Type B pancreatic cell (in vitro differentiated cells): ENCODE data around the gene RPTOR. TPM values are rescaled to one million over a fixed set of nuclear protein-coding genes. Genes with fewer than 3 reads are reported as not detected.

Experiments
- DNase-seq: peaks from one replicate; pipeline ENCODE4 v3.0.0; 2021; ENCODE audit warnings: mixed read lengths; ENCODE audit not compliant: unreplicated experiment; ENCODE audit errors: extremely low spot score
- H3K27ac Mint-ChIP-seq: 2 replicates; pipeline ENCODE4 v1.8.0; 2021; ENCODE audit warnings: mild to moderate bottlenecking, mixed read lengths
- H3K27me3 Mint-ChIP-seq: 2 replicates; pipeline ENCODE4 v1.8.0; 2021; ENCODE audit warnings: mixed read lengths
- H3K36me3 Mint-ChIP-seq: 2 replicates; pipeline ENCODE4 v1.8.0; 2021; ENCODE audit warnings: mixed read lengths
- H3K4me1 Mint-ChIP-seq: one replicate; pipeline ENCODE4 v1.8.0; 2021; ENCODE audit warnings: mixed read lengths; ENCODE audit not compliant: unreplicated experiment
- H3K4me3 Mint-ChIP-seq: 2 replicates; pipeline ENCODE4 v1.8.0; 2021; ENCODE audit warnings: mild to moderate bottlenecking, mixed read lengths
- H3K9me3 Mint-ChIP-seq: 2 replicates; pipeline ENCODE4 v1.8.0; 2021; ENCODE audit warnings: mixed read lengths
- total RNA-seq: library from RNA; stranded (reverse); gene quantifications from 2 replicates; pipeline ENCODE4 v1.2.1, GENCODE V29; 2021; ENCODE audit warnings: low replicate concordance
- TF ChIP-seq, protein P1 (sequence below): fragments of 200-600 bp; sonication (generic); conservative IDR thresholded peaks from 2 replicates; pipeline ENCODE4 v1.5.0; 2021; ENCODE audit warnings: antibody characterized with exemption, mild to moderate bottlenecking

RPTOR gene
- total RNA-seq, 1 donor from 2014 or later, result 39.8 TPM

DNA sequence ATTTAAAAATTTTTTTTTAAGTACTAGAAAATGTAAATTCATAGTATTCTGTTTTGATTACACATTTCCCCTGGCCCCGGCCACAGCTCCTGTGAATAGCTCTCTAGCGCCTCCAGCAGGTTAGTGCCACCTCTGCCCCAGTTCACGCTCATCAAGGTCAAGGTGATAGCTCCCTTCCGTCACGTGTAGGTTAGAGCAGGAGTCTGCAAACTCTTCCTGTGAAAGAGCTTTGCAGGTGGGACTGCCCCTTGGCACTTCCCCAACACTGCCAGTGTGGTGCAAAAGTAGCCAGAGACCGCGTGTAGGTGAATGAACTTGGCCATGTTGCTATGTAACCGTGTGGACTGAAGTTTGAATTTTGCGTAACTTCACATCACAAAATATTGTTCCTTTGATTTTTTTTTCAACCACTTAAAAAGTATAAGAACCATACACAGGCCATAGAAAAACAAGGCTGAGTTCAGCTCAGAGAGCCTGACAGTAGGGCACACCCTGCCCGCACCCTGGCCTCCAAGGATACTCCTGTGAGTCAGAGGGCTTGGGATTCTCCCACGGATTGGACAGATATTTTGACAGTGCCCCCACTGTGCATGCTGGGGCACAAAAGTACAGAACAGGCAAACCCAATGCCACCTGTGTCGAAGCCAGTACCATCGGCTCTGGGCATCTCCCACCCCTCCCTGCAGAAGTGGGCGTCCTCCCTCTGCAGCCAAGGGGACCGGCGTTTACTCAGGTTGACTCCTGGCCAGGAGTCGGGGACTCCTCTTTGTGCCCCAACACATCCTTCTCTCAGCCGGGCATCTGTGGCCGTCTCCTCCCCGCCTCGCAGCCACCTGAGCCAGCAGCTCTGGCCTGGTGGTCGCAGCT, 355.0 kb downstream of the RPTOR start:
- H3K27me3 Mint-ChIP-seq, result no peaks in the 10 kb centered on the region
- no peak overlapping the region for H3K27ac Mint-ChIP-seq
- peaks cover 22% of the 10 kb centered on the region for H3K4me1 Mint-ChIP-seq
- no peak overlapping the region for H3K4me3 Mint-ChIP-seq
- no peaks in the 10 kb centered on the region for H3K9me3 Mint-ChIP-seq
- TF ChIP-seq, protein P1, sequence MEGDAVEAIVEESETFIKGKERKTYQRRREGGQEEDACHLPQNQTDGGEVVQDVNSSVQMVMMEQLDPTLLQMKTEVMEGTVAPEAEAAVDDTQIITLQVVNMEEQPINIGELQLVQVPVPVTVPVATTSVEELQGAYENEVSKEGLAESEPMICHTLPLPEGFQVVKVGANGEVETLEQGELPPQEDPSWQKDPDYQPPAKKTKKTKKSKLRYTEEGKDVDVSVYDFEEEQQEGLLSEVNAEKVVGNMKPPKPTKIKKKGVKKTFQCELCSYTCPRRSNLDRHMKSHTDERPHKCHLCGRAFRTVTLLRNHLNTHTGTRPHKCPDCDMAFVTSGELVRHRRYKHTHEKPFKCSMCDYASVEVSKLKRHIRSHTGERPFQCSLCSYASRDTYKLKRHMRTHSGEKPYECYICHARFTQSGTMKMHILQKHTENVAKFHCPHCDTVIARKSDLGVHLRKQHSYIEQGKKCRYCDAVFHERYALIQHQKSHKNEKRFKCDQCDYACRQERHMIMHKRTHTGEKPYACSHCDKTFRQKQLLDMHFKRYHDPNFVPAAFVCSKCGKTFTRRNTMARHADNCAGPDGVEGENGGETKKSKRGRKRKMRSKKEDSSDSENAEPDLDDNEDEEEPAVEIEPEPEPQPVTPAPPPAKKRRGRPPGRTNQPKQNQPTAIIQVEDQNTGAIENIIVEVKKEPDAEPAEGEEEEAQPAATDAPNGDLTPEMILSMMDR, result peak; percentile 76
- peaks cover 22% of the 10 kb centered on the region for H3K36me3 Mint-ChIP-seq
- DNase-seq, result no peak

DNA sequence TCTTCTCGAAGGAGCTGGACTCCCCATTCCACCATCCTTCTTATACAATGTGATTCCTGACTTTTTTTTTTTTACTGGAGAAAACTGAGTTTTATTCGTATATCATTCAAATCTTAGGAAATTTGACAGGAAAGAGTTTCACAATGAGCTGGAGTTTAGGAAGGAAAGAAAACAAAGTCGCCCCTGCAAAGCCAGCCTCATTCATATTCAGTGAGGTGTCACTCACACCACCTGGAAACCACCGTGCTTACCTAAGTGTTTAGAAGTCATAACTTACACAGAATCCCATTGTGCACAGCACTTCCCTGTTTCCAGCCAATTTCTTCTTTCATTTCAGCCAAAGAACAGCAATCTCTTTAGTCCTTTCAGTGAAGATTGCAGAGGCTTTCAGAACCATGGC, 356.7 kb downstream of the RPTOR start:
- Mint-ChIP-seq H3K9me3 (no peaks in the 10 kb centered on the region), H3K27me3 (no peaks in the 10 kb centered on the region), H3K36me3 (peaks cover 12% of the 10 kb centered on the region), H3K4me3 (peak overlapping the region; percentile 11), H3K4me1 (peaks cover 25% of the 10 kb centered on the region), H3K27ac (peak overlapping the region; percentile 71)
- TF ChIP-seq, protein P1, result no peak
- no peak for DNase-seq

DNA sequence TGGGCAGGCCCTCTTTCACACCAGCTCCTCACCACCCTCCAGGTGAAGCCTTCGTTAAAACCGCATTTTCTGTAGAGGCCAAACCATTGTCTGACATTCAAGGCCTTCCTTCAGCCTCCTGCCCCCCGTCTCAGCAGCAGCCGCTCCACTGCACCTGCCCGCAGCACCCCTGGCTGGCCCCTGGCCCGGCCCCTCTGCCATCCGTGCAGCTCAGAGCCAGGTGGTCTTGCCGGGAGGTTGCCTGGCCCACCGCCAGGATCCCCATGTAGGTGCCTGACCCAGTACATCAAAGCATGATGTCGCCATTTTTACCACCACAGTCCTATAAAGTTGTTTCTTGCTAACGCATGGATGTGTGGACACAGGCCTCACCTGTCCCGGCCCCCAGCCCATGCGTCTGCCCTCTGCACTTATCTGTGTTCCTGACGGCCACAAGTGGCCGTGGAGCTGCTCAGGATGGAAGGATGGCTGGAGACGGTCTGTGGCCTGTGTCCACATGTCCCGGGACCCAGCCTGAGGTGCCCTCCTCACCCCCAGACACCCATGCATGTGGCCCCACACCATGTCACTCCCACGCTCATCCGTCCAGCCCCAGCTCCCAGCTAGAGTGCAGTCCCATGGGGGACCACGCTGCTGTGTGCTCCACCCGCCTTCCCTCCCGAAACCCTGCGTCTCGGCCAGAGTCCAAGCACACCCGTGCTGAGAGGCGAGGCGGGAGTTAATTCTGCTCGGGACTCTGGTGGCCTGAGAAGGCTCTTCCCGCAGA, 357.7 kb downstream of the RPTOR start:
- no peaks in the 10 kb centered on the region for H3K27me3 Mint-ChIP-seq
- peaks cover 25% of the 10 kb centered on the region for H3K4me1 Mint-ChIP-seq
- peaks cover 8% of the 10 kb centered on the region for H3K36me3 Mint-ChIP-seq
- H3K27ac Mint-ChIP-seq, result no peak overlapping the region
- no peak for DNase-seq
- TF ChIP-seq, protein P1, result no peak
- no peak overlapping the region for H3K4me3 Mint-ChIP-seq
- H3K9me3 Mint-ChIP-seq, result no peaks in the 10 kb centered on the region

DNA sequence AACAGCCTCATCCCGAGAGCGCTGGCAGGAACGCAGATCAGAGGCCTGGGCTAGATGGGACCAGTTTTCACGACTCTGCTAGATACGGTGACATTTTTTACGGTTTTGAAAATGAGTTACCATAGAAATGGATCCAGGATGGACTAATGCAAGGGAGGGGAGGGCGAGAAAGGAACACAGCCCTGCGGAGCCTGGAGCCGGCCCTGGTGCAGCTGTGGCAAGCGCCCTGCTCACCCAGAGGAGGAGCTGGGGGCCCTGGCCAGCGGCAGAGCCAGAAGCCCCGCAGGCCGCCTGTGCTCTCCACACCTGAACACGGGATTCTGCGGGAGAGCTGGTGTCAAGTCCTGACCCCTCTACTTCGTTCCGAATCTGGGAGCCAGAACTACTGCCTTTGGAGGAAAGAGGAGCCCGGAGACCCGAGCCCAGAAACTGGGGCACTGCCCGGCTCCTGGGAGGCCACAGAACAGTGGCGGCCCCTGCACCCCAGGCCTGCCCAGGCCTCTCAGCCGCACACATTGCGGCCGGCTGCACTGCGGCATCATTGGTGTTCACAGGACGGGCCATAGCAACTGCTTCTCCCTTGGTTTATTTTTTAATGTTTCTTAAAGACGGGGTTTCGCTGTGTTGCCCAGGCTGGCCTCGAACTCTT, 358.4 kb downstream of the RPTOR start:
- no peak for DNase-seq
- Mint-ChIP-seq H3K9me3 (no peaks in the 10 kb centered on the region), H3K4me3 (no peak overlapping the region), H3K4me1 (peaks cover 25% of the 10 kb centered on the region), H3K27ac (no peak overlapping the region), H3K36me3 (peaks cover 8% of the 10 kb centered on the region), H3K27me3 (no peaks in the 10 kb centered on the region)
- TF ChIP-seq, protein P1, result no peak

DNA sequence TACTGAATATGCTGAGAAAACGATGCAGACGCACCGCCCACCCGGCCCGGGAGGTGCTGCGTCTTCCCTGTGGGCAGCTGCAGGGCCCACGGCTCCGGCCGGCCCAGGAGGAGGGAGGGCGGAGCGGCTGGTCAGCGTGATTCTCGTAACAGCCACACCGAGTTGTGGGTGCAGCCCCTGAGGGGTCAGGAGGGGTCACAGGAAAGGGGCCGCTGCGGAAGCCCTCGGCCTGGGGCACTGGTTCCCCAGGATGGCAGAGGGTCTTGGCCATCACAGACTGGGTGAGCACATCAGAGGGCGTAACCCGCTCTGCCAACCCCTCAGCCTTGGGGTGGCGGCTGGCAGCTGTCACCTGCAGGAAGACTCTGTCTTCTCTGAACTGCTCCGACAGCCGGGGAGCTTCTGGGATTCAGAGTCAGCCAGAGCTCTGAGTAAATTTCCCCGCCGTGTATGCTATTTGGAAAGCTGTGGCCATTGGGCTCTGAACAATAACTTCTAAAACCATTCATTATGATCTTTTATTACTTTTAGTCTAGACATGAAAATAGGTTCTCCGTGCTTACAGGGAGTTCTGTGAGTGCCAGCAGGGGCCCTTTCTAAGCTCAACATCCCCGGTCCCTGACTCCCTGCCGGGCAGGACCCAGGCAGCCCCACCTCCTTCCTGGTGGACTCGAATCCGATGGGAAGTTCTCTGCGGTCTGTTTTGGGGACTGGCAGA, 359.6 kb downstream of the RPTOR start:
- Mint-ChIP-seq H3K9me3 (no peaks in the 10 kb centered on the region), H3K4me3 (no peak overlapping the region), H3K27me3 (no peaks in the 10 kb centered on the region), H3K36me3 (peaks cover 8% of the 10 kb centered on the region), H3K4me1 (peaks cover 25% of the 10 kb centered on the region), H3K27ac (no peak overlapping the region)
- DNase-seq, result no peak
- TF ChIP-seq, protein P1, result no peak
